ENCODE measurements around the gene CNKSR1.

DNA sequence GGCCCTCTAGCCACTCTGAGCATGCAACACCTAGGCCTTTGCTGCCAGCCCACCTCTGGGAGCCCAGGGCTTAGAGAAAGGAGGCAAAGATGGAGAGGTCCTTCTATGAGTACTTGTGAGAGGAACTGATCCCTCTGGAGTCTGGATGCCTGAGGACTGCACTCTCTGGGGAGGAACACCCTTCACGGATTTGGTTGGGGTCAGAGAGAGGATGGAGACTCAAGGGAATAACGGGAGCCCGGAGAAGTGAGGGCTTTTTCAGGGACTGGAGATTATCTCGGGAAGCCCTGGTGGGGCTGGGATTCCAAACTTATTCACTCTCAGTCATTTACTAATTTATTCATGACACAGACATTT is 8.1 kb upstream of the CNKSR1 start:
- TF ChIP-seq, protein P1, sequence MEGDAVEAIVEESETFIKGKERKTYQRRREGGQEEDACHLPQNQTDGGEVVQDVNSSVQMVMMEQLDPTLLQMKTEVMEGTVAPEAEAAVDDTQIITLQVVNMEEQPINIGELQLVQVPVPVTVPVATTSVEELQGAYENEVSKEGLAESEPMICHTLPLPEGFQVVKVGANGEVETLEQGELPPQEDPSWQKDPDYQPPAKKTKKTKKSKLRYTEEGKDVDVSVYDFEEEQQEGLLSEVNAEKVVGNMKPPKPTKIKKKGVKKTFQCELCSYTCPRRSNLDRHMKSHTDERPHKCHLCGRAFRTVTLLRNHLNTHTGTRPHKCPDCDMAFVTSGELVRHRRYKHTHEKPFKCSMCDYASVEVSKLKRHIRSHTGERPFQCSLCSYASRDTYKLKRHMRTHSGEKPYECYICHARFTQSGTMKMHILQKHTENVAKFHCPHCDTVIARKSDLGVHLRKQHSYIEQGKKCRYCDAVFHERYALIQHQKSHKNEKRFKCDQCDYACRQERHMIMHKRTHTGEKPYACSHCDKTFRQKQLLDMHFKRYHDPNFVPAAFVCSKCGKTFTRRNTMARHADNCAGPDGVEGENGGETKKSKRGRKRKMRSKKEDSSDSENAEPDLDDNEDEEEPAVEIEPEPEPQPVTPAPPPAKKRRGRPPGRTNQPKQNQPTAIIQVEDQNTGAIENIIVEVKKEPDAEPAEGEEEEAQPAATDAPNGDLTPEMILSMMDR (IDR thresholded peaks at IDR 0.05) = no peak
- TF ChIP-seq POLR2A (IDR thresholded peaks at IDR 0.05) = no peak
